Uterus (tissue), 4 donors: ENCODE data around the gene ERLEC1. TPM values are rescaled to one million over a fixed set of nuclear protein-coding genes. Genes with fewer than 3 reads are reported as not detected.

Experiments used
- DNase-seq, 2 donors: peaks; one replicate each; pipeline ENCODE4 v3.0.0-alpha.2; 2019 to 2020
- H3K27ac ChIP-seq, 2 donors: fragments of 200-600 bp; sonication (generic); 1 replicate in 1 of 2; 2 replicates in 1 of 2; pipeline ENCODE4 v1.5.1; 2016 to 2018
- H3K27me3 ChIP-seq, 2 donors: fragments of 200-600 bp; sonication (generic); one replicate each; pipeline ENCODE4 v1.5.1; 2018 to 2019; ENCODE audit warnings: control low read depth in 1 of 2
- H3K36me3 ChIP-seq, 2 donors: fragments of 200-600 bp; sonication (generic); one replicate each; pipeline ENCODE4 v1.5.1; 2019; ENCODE audit warnings: control low read depth in 1 of 2
- H3K4me1 ChIP-seq, 2 donors: fragments of 200-600 bp; sonication (generic); one replicate each; pipeline ENCODE4 v1.5.1; 2018 to 2019; ENCODE audit warnings: control low read depth in 1 of 2
- H3K4me3 ChIP-seq, 2 donors: fragments of 200-600 bp; sonication (generic); 1 replicate in 1 of 2; 2 replicates in 1 of 2; pipeline ENCODE4 v1.5.1; 2018 to 2019; ENCODE audit warnings: mild to moderate bottlenecking in 1 of 2
- H3K9me3 ChIP-seq, 2 donors: fragments of 200-600 bp; sonication (generic); one replicate each; pipeline ENCODE4 v1.5.1; 2019; ENCODE audit warnings: control low read depth in 1 of 2
- POLR2A ChIP-seq, 2 donors: fragments of 450-650 bp; IDR thresholded peaks; one replicate each; pipeline ENCODE4 v1.6.1; 2016; ENCODE audit warnings: antibody characterized with exemption in 2 of 2, mild to moderate bottlenecking in 1 of 2, moderate library complexity in 1 of 2
- intact Hi-C: fragments of 100-400 bp; cut with DNase I; formaldehyde crosslinking; loops from one replicate; pipeline ENCODE4 v1.15.1; 2023; ENCODE audit warnings: low total_unique reads
- microRNA-seq: library from miRNA; unstranded; fragments of <30 nt; microRNA quantifications from one replicate; pipeline ENCODE4, GENCODE V29; 2016; ENCODE audit warnings: borderline microRNAs expressed, borderline replicate concordance
- small RNA-seq: library from RNA; depleted of rRNA; stranded (forward); fragments of <200 nt; gene quantifications from one replicate; pipeline ENCODE3, GENCODE V24; 2016
- total RNA-seq, 4 donors: library from RNA; depleted of rRNA in 3 of 4; stranded (reverse); fragments of >200 nt in 3 of 4; gene quantifications; one replicate each; pipeline versions ENCODE4 v1.1.0 to v1.2.4, GENCODE V29; 2014 to 2023
- TF ChIP-seq, protein P1 (sequence below), 4 experiments: fragments of 200-600 bp in 2 of 4; fragments of 450-650 bp in 2 of 4; sonication (generic) in 2 of 4; IDR thresholded peaks; one replicate each; pipeline ENCODE4 v1.5.1; 2016 to 2019; ENCODE audit warnings: antibody characterized with exemption in 4 of 4, mild to moderate bottlenecking in 2 of 4, moderate library complexity in 1 of 4
- donor health status: DM: yes; HTN: yes; CAD: no.

The ERLEC1 gene
- total RNA-seq, 4 donors from 2014 or later, result 30.2 to 125 (median 74.6) TPM

DNA sequence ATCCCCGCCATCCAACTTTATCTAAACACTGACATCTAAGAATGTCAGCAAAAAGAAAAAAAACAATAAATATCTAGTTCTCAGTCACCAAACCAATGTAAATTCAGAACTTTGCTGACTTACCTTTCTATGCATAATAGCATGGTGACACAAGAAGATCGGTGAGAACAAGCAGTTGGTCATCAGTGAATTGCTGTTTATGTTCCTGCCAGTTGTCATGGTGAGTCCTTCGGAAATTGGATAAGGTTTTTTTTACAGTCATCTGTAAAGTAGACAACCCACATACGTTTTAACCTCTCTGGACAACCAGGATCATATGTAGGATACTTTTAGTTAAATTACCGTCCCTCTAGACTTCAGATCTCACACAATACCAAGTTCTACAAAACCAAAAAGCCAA is 79.1 kb downstream of the ERLEC1 start:
- no peak for TF ChIP-seq POLR2A (IDR thresholded peaks at IDR 0.05)
- TF ChIP-seq, protein P1, sequence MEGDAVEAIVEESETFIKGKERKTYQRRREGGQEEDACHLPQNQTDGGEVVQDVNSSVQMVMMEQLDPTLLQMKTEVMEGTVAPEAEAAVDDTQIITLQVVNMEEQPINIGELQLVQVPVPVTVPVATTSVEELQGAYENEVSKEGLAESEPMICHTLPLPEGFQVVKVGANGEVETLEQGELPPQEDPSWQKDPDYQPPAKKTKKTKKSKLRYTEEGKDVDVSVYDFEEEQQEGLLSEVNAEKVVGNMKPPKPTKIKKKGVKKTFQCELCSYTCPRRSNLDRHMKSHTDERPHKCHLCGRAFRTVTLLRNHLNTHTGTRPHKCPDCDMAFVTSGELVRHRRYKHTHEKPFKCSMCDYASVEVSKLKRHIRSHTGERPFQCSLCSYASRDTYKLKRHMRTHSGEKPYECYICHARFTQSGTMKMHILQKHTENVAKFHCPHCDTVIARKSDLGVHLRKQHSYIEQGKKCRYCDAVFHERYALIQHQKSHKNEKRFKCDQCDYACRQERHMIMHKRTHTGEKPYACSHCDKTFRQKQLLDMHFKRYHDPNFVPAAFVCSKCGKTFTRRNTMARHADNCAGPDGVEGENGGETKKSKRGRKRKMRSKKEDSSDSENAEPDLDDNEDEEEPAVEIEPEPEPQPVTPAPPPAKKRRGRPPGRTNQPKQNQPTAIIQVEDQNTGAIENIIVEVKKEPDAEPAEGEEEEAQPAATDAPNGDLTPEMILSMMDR (IDR thresholded peaks at IDR 0.05), result no peak
- Histone ChIP-seq H3K27me3 (no peaks in the 10 kb centered on the region), H3K36me3 (no peaks in the 10 kb centered on the region), H3K4me3 (no peak overlapping the region), H3K4me1 (no peaks in the 10 kb centered on the region), H3K27ac (no peak overlapping the region), H3K9me3 (no peaks in the 10 kb centered on the region)
- intact Hi-C loops, result no loop called here
- DNase-seq, result no peak

DNA sequence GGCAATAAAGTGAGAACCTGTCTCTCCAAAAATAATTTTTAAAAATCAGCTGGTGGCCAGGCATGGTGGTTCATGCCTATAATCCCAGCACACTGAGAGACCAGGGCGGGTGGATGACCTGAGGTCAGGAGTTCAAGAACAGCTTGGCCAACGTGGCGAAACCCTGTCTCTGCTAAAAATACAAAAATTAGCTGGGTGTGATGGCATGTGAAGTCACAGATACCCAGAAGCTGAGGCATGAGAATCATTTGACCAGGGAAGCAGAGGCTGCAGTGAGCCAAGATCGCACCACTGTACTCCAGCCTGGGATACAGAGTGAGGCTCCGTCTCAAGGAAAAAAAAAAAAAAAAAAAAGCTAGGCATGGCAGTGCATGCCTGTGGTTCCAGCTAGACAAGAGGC is 80.3 kb downstream of the ERLEC1 start:
- no peak for DNase-seq
- TF ChIP-seq, protein P1 (IDR thresholded peaks at IDR 0.05), result no peak
- TF ChIP-seq POLR2A (IDR thresholded peaks at IDR 0.05), result no peak
- intact Hi-C loops, result no loop called here
- Histone ChIP-seq H3K27me3 (no peaks in the 10 kb centered on the region), H3K27ac (no peak overlapping the region), H3K9me3 (no peaks in the 10 kb centered on the region), H3K36me3 (no peaks in the 10 kb centered on the region), H3K4me1 (no peaks in the 10 kb centered on the region), H3K4me3 (no peak overlapping the region)

DNA sequence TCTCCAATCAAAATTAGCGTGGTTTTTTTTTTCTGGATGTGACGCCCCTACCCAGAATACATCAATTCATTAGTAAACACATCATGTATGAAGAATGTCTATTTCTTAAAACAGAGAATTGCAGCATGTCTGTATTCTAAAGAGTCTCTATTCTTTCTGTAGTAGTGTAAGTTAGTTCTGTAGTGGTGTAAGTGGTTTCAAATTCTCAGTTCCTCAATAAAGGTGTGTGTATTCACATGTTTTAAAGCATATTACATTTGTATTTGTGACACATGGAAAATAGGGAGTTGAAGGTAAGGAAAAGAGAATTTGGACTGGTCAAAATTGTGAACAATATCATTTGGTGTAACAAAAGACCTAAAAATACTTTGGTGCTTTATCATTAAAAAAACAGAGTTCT is 80.9 kb downstream of the ERLEC1 start:
- no peaks in the 10 kb centered on the region for H3K4me1 ChIP-seq
- TF ChIP-seq, protein P1 (IDR thresholded peaks at IDR 0.05), result no peak
- no peak for TF ChIP-seq POLR2A (IDR thresholded peaks at IDR 0.05)
- no peaks in the 10 kb centered on the region for H3K36me3 ChIP-seq
- H3K27ac ChIP-seq, result no peak overlapping the region
- no peak overlapping the region for H3K4me3 ChIP-seq
- DNase-seq, result no peak
- H3K27me3 ChIP-seq, result no peaks in the 10 kb centered on the region
- intact Hi-C loops, result no loop called here
- H3K9me3 ChIP-seq, result no peaks in the 10 kb centered on the region

Small RNA genes within 50 kb of the gene (microRNA-seq; reads per million reads assigned to microRNA genes)
- not detected for gene MIR3682

Small RNA genes within 50 kb of the gene (small RNA-seq; reads per million reads assigned to genes)
- gene MIR3682, result not detected

Other genes starting within 250 kb of the ERLEC1 start
- 1 to 10 TPM in 3 of 4 donors, under 1 TPM in 1; 0.51 to 5.3 (median 2.9) TPM for gene CHAC2, start 19.2 kb upstream of the ERLEC1 start, total RNA-seq
- gene ASB3, start 91 bp upstream of the ERLEC1 start, total RNA-seq, result 10 to 100 TPM in 2 of 4 donors, 1 to 10 TPM in 2; 5.4 to 68.8 (median 16.8) TPM
- 1 to 10 TPM in 2 of 4 donors, under 1 TPM in 1, not detected in 1; 0.29 to 6.3 (median 2.1) TPM for gene GPR75, start 72.9 kb downstream of the ERLEC1 start, total RNA-seq
- gene PSME4, start 183.9 kb downstream of the ERLEC1 start, total RNA-seq, result 10 to 100 TPM; 20.0 to 94.5 (median 78.8) TPM